PC-3 (cell line): Measurements from ENCODE around the gene NEU3. TPM values are rescaled to one million over a fixed set of nuclear protein-coding genes. Genes with fewer than 3 reads are reported as not detected.
A peak's percentile ranks its signal among the peaks of the same experiment; 100 is the strongest.

Source experiments
- ATAC-seq: fragments of 200-7000 bp; cut with Tn5 transposase; 2 replicates; pipeline ENCODE4 v1.9.1; 2020; ENCODE audit warnings: mild to moderate bottlenecking, moderate library complexity
- BruUV-seq: library from RNA; stranded (reverse); fragments of 400-500 nt; replicated peaks from 2 replicates; lab custom pipeline; 2021; lab: Mats Ljungman, UMichigan
- CTCF ChIA-PET: fragments of 300-600 bp; sonication (Branson Sonifier 250); formaldehyde crosslinking; loops from one replicate; lab custom pipeline; 2022; ENCODE audit warnings: antibody characterized with exemption; lab: Charles Lee
- POLR2A ChIA-PET: fragments of 300-600 bp; sonication (Branson Sonifier 250); formaldehyde crosslinking; loops from one replicate; lab custom pipeline; 2022; ENCODE audit warnings: antibody characterized with exemption; ENCODE audit not compliant: unreplicated experiment; lab: Charles Lee
- DNase-seq: peaks from one replicate; pipeline ENCODE4 v3.0.0-alpha.2; 2015
- H2AFZ ChIP-seq: fragments of 300-600 bp; sonication (generic); 2 replicates; pipeline ENCODE4 v1.6.0; 2016; ENCODE audit warnings: antibody characterized with exemption, low read length
- H3F3A ChIP-seq: fragments of 300-600 bp; sonication (generic); one replicate; pipeline ENCODE4 v1.6.0; 2017; ENCODE audit warnings: antibody characterized with exemption, low read length, control low read depth, mild to moderate bottlenecking; ENCODE audit not compliant: unreplicated experiment
- H3K27ac ChIP-seq: fragments of 300-600 bp; sonication (generic); 2 replicates; pipeline ENCODE4 v1.5.1; 2016; ENCODE audit warnings: mild to moderate bottlenecking, low read length
- H3K27me3 ChIP-seq: fragments of 300-600 bp; sonication (generic); 2 replicates; pipeline ENCODE4 v1.6.1; 2016; ENCODE audit warnings: low read length, mixed read lengths
- H3K36me3 ChIP-seq: fragments of 300-600 bp; sonication (generic); 2 replicates; pipeline ENCODE4 v1.6.1; 2016; ENCODE audit warnings: low read depth, mixed run types, low read length, mixed read lengths
- H3K4me1 ChIP-seq: fragments of 300-600 bp; sonication (generic); 2 replicates; pipeline ENCODE4 v1.5.1; 2016; ENCODE audit warnings: low read length; ENCODE audit not compliant: insufficient read depth
- H3K4me2 ChIP-seq: fragments of 300-600 bp; sonication (generic); 2 replicates; pipeline ENCODE4 v1.6.0; 2016; ENCODE audit warnings: low read length
- H3K4me3 ChIP-seq: fragments of 300-600 bp; sonication (generic); 2 replicates; pipeline ENCODE4 v1.5.1; 2016; ENCODE audit warnings: mild to moderate bottlenecking, low read length, mixed read lengths
- H3K79me2 ChIP-seq: fragments of 300-600 bp; sonication (generic); 2 replicates; pipeline ENCODE4 v1.6.1; 2017; ENCODE audit warnings: low read length, mixed read lengths
- H3K9ac ChIP-seq: fragments of 300-600 bp; sonication (generic); 2 replicates; pipeline ENCODE4 v1.6.0; 2016; ENCODE audit warnings: mild to moderate bottlenecking, low read length
- H3K9me2 ChIP-seq: fragments of 300-600 bp; sonication (generic); replicated peaks from 2 replicates; pipeline ENCODE4 v1.6.1; 2016; ENCODE audit warnings: mixed run types, low read length, mixed read lengths
- H3K9me3 ChIP-seq: fragments of 300-600 bp; sonication (generic); 2 replicates; pipeline ENCODE4 v1.6.1; 2016; ENCODE audit warnings: low read length, mixed read lengths
- H4K20me1 ChIP-seq: fragments of 300-600 bp; sonication (generic); 2 replicates; pipeline ENCODE4 v1.6.1; 2016; ENCODE audit warnings: low read length, mixed read lengths
- EZH2 ChIP-seq: fragments of 300-600 bp; sonication (generic); IDR thresholded peaks from one replicate; pipeline ENCODE4 v1.6.1; 2017; ENCODE audit warnings: antibody characterized with exemption, mild to moderate bottlenecking, low read length; ENCODE audit not compliant: unreplicated experiment
- EZH2phosphoT487 ChIP-seq: fragments of 300-600 bp; sonication (generic); IDR thresholded peaks from 2 replicates; pipeline ENCODE4 v1.6.1; 2018; ENCODE audit warnings: mild to moderate bottlenecking, antibody characterized with exemption, low read length, borderline replicate concordance
- intact Hi-C: fragments of 100-400 bp; cut with micrococcal nuclease; formaldehyde crosslinking; loops from 2 replicates; pipeline ENCODE4 v1.9.0; 2023
- total RNA-seq: library from RNA; depleted of rRNA; stranded (reverse); fragments of >200 nt; gene quantifications from 2 replicates; pipeline ENCODE4 v1.2.3, GENCODE V29; 2014
- TF ChIP-seq, protein P1 (sequence below): fragments of 300-600 bp; sonication (generic); conservative IDR thresholded peaks from 2 replicates; pipeline ENCODE4 v1.5.1; 2017; ENCODE audit warnings: antibody characterized with exemption, low read depth, mild to moderate bottlenecking, low read length

The NEU3 gene
- total RNA-seq, 1 experiment from 2014 or later, result 15.7 TPM

GRCh38 chr11:75035256-75035655, 46.5 kb downstream of the NEU3 start:
- Histone ChIP-seq H3K36me3 (no peaks in the 10 kb centered on the region), H3K79me2 (no peaks in the 10 kb centered on the region), H2AFZ (no peak overlapping the region), H3K27me3 (no peaks in the 10 kb centered on the region), H3K9ac (no peak overlapping the region), H3K27ac (no peak overlapping the region), H4K20me1 (no peaks in the 10 kb centered on the region), H3K4me3 (no peak overlapping the region), H3F3A (no peaks in the 10 kb centered on the region), H3K9me3 (no peaks in the 10 kb centered on the region), H3K9me2 (no peaks in the 10 kb centered on the region), H3K4me1 (peaks cover 25% of the 10 kb centered on the region), H3K4me2 (no peak overlapping the region)
- DNase-seq, result no peak
- TF ChIP-seq, protein P1, sequence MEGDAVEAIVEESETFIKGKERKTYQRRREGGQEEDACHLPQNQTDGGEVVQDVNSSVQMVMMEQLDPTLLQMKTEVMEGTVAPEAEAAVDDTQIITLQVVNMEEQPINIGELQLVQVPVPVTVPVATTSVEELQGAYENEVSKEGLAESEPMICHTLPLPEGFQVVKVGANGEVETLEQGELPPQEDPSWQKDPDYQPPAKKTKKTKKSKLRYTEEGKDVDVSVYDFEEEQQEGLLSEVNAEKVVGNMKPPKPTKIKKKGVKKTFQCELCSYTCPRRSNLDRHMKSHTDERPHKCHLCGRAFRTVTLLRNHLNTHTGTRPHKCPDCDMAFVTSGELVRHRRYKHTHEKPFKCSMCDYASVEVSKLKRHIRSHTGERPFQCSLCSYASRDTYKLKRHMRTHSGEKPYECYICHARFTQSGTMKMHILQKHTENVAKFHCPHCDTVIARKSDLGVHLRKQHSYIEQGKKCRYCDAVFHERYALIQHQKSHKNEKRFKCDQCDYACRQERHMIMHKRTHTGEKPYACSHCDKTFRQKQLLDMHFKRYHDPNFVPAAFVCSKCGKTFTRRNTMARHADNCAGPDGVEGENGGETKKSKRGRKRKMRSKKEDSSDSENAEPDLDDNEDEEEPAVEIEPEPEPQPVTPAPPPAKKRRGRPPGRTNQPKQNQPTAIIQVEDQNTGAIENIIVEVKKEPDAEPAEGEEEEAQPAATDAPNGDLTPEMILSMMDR, result no peak
- TF ChIP-seq EZH2phosphoT487 (no peak), EZH2 (no peak)
- no TSS peak for BruUV-seq
- POLR2A ChIA-PET, result no interaction called here
- CTCF ChIA-PET, result interaction anchor here (0.6 kb wide), 1 partner anchor 43 kb away, joined by 3 read pairs; no protein-coding TSS in a partner anchor
- ATAC-seq, result no peak
- intact Hi-C loops, result no loop called here

DNA sequence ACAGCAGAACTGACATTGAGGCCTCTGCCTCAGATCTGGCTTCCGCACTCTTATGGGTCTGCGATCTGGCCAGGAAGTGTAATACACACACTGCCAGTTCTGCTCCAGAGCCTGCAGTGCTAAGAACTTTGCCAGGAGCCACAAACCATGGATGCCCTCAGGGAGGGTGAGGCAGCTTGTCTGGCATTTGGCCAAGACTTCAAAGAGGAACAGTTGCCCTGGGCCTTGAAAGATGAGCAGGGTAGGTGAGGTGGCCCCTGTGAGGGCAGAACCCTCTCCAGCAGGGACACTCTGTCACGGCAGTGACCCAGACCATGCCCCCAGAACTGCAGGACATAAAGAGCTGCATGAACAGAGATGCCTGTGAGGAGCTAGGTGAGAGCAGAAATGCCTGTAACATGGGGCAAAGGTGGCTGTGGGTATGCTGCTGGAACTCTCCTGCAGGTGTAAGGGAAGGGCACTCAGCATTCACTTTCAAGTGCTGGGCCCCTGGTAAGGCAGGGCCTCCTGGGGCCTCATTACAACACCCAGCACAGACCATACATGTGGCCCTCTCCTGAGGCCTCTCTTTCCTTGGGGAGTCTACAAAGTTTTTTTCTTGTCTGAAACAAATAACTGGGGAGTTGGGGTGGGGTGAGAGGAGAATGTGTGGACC, 47.3 kb downstream of the NEU3 start:
- CTCF ChIA-PET, result interaction anchor here (0.6 kb wide), 1 partner anchor 42 kb away, joined by 3 read pairs; no protein-coding TSS in a partner anchor
- Histone ChIP-seq H3K9me3 (no peaks in the 10 kb centered on the region), H4K20me1 (no peaks in the 10 kb centered on the region), H3K4me3 (no peak overlapping the region), H3F3A (no peaks in the 10 kb centered on the region), H2AFZ (no peak overlapping the region), H3K27ac (no peak overlapping the region), H3K27me3 (no peaks in the 10 kb centered on the region), H3K4me1 (peaks cover 22% of the 10 kb centered on the region), H3K4me2 (0 out of 2 replicates have a peak overlapping the region, but pooled peaks have one; percentile 10), H3K36me3 (no peaks in the 10 kb centered on the region), H3K9ac (no peak overlapping the region), H3K9me2 (no peaks in the 10 kb centered on the region), H3K79me2 (no peaks in the 10 kb centered on the region)
- TF ChIP-seq, protein P1, result no peak
- TF ChIP-seq EZH2phosphoT487 (no peak), EZH2 (no peak)
- DNase-seq, result peak; percentile 93
- peak; percentile 28 for ATAC-seq
- no TSS peak for BruUV-seq
- intact Hi-C loops, result no loop called here
- POLR2A ChIA-PET, result no interaction called here

DNA sequence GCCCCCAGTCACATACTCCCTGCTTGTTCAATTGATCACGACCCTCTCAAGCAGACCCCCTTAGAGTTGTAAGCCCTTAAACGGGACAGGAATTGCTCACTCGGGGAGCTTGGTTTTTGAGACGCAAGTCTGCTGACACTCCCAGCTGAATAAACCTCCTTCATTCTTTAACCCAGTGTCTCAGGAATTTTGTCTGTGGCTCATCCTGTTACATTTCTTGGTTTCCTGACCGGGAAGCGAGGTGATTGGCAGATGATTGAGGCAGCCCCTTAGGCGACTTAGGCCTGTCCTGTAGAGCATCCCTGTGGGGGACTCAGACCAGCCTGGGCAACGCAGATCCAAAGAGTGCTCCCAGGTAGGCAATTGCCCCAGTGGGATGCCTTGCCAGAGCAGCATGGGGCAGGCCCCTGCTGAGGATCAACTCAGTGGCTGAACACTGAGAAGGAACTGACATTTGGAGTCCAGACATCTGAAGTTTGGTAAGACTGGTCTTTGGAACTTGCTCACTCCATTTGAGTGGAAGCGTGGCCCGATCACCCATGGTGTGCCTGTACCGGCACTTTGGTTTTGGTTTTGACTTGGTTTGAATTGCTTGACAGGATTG, 51.5 kb downstream of the NEU3 start:
- H2AFZ ChIP-seq, result no peak overlapping the region
- no peaks in the 10 kb centered on the region for H3K27me3 ChIP-seq
- ChIA-PET POLR2A (no interaction called here), CTCF (no interaction called here)
- H3K9me2 ChIP-seq, result no peaks in the 10 kb centered on the region
- TF ChIP-seq EZH2, result no peak
- no peak for TF ChIP-seq EZH2phosphoT487
- TF ChIP-seq, protein P1, result no peak
- H3K4me3 ChIP-seq, result no peak overlapping the region
- no peak overlapping the region for H3K4me2 ChIP-seq
- intact Hi-C loops, result no loop called here
- DNase-seq (no peak), ATAC-seq (no peak)
- peaks cover 13% of the 10 kb centered on the region for H3K4me1 ChIP-seq
- H3K36me3 ChIP-seq, result no peaks in the 10 kb centered on the region
- BruUV-seq, result no TSS peak
- H3F3A ChIP-seq, result no peaks in the 10 kb centered on the region
- no peaks in the 10 kb centered on the region for H3K9me3 ChIP-seq
- H3K27ac ChIP-seq, result no peak overlapping the region
- no peaks in the 10 kb centered on the region for H3K79me2 ChIP-seq
- H4K20me1 ChIP-seq, result no peaks in the 10 kb centered on the region
- H3K9ac ChIP-seq, result no peak overlapping the region
